ENCODE results near the gene CD164L2. TPM values are rescaled to one million over a fixed set of nuclear protein-coding genes. Genes with fewer than 3 reads are reported as not detected.
"Not testable (repeated sequence)": the region's sequence is repeated elsewhere in the genome, so short reads cannot be mapped to it uniquely, and the experiment has no call there.

Gene CD164L2
- total and polyA plus RNA-seq, 8 donors = 0.19 to 0.76 (median 0.57) TPM; not detected in 2

DNA sequence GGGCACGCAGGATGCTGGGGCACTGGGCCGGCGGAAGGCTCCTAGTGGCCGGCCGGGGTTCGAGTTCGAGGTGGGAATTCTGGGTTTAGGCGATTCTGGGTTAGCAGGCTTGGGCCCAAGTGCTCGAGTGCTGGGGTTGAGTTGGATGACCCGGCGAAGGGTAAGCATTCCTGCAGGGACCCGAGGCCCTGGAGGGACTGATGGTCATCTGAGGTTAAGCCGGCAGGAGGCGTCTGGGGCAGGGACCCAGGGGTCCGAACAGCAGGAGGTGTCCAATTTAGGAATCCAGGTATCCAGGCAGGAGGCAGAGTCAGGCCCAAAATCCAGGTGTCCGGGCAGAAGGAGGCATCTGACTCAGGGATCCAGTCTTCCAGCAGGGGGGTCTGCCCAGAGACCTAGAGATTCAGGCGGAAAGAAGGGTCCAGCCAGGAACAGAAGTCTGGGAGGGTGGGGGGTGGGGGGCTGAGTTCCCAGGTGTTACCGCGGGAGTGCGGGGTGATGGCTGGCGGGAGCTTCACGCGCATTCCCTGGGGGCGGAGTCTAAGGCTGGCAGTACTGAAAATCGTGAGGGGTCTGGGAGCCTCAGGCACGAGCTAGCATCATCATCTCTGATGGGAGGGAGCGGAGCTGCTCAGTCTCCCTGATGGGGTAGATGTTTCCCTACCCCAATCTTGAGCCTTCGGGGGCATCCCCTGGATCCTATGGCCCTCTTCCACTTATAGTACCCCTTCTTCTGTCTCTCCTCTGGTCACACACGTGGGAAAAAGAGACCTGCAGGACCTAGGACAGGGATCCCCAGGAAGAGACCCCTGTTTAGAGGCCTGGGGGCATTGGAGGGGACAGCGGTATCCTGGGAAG lies 9.9 kb upstream of the CD164L2 start:
- FAIRE-seq (no peak), DNase-seq (peak in 1 of 6 donors; percentile 72), ATAC-seq (no peak)
- TF ChIP-seq, protein P1, sequence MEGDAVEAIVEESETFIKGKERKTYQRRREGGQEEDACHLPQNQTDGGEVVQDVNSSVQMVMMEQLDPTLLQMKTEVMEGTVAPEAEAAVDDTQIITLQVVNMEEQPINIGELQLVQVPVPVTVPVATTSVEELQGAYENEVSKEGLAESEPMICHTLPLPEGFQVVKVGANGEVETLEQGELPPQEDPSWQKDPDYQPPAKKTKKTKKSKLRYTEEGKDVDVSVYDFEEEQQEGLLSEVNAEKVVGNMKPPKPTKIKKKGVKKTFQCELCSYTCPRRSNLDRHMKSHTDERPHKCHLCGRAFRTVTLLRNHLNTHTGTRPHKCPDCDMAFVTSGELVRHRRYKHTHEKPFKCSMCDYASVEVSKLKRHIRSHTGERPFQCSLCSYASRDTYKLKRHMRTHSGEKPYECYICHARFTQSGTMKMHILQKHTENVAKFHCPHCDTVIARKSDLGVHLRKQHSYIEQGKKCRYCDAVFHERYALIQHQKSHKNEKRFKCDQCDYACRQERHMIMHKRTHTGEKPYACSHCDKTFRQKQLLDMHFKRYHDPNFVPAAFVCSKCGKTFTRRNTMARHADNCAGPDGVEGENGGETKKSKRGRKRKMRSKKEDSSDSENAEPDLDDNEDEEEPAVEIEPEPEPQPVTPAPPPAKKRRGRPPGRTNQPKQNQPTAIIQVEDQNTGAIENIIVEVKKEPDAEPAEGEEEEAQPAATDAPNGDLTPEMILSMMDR (IDR thresholded peaks at IDR 0.05) = no peak
- Histone ChIP-seq H3K9me3 (no peaks in the 10 kb centered on the region), H3K36me3 (no peaks in the 10 kb centered on the region), H3K4me3 (peak overlapping the region; percentile 7 to 59 (median 18)), H3K4me1 (peaks cover 0 to 5% (median 4%) of the 10 kb centered on the region in 3 donors), H3K27me3 (no peaks in the 10 kb centered on the region), H3K27ac (no peak overlapping the region)
- intact Hi-C loops (cut with DNase I) = loop anchor here (5.0 to 10.0 kb wide), 3 partner anchors 36 to 96 kb away; no protein-coding TSS in a partner anchor
- 45 to 46% methylated on average over 30 of the region's 30 CpGs for WGBS, 2 donors

DNA sequence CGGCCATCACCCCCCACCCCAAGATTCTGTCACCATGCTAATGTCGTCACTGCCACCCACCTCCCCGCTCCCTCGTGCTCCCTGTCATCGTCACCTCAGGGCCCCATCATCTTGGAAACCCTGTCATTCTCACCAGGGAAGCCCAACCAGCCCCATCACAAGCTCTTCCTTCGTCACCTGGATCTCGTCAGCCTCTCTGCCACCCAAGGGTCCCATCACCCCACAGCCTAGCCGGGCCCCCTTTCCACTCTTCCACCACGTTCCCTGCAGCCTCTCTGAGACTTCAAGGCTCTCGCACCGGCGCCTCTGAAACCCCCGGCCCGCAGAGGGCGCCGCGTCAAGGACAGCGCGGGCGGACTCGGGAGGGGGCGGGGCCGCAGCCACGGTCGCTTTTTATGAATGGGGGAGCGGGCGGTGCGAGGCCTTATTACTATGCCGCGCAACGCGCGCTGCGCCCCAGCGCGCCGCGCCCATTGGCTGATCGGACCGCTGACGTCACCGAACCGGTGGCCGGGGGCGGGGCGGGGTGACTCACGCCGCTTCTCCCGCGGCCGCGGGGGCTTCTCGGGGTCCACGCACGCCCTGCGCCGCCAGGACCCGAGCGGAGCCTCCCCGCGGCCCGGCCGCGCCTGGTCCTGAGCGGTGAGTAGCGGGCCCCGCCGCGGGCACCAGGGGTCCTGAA lies 9.1 kb upstream of the CD164L2 start, which contains the start of gene GPR3:
Gene GPR3 (plus strand): TSS at position 527 of the 682 bp plus-strand sequence. CDS start 1,177 bp downstream, outside the sequence.
- Histone ChIP-seq H3K9me3 (no peaks in the 10 kb centered on the region), H3K27me3 (no peaks in the 10 kb centered on the region), H3K27ac (no peak within 1 kb of the TSS), H3K4me3 (peak within 1 kb of the TSS; percentile 7 to 59 (median 18)), H3K4me1 (peaks cover 0 to 5% (median 4%) of the 10 kb centered on the region in 3 donors), H3K36me3 (no peaks in the 10 kb centered on the region)
- peak; percentile 78 to 92 (median 88) for DNase-seq
- TF ChIP-seq, protein P1 (IDR thresholded peaks at IDR 0.05) = peak in 1 of 4 donors; percentile 18
- 2 to 3% methylated on average over 60 to 69 of the region's 69 CpGs for WGBS, 2 donors
- no peak for FAIRE-seq
- intact Hi-C loops (cut with DNase I) = loop anchor here (5.0 to 10.0 kb wide), 3 partner anchors 35 to 95 kb away; no protein-coding TSS in a partner anchor
- ATAC-seq = peak; percentile 81 to 90 (median 88)

DNA sequence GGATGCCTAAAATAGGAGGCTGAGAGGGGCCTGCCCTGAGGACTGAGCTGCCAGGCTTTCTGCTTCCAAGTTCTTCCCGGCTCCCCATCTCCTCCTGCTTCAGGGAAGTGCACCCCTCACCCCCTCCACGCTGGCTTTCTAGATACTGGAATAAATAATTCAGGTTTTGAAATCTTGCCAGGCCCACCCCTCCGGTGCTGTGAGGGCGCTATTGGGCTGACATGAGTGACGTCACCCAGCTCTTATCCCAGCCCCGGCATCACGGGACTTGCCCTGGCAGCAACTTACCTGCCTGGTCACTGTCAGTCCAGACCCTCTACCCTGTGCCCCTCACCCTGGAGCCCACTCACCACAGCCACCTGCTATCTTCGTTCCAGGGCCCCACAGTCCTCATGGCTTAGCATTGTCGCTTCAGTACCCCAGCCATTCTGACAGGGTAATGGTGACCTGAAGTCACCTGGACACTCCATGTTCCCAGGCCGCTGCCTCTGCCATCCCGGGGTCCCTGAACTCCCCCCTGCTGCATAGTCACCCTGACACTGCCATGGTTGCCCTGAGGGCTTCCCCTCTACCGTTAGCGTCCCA lies 8.5 kb upstream of the CD164L2 start:
- WGBS, 2 donors = 5 to 7% methylated on average over 13 of the region's 13 CpGs
- DNase-seq = peak in 5 of 6 donors; percentile 39 to 78 (median 51)

DNA sequence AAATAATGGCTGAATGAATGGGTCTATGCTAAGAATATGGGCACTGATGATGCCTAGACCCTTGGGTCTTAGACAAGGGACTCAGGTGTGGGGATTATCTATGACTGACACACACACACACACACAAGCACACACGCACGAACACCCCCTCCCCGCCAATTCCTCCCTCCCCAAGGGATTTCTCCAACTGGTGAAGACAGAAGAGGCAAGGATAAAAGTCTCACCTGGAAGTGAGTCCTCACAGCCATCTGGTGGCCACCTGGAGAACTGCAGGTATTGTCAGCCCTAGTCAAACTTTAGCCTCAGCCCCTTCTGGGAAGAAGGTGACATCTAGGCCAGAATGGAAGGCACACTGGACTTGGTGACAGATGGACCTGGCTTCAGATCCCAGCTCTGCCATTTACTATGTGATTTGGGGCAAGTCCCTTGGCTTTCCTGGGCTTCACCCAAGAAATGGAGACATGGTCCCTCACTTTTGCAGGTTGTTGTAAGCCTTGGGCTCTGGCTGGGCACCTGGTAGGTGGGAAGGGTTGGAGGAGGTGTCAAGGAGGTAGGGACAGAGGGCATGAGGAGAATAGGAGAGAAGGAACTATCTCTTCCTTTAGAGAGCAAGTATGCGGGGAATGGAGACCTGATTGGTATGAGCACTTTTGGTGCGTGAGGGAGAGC lies 5.3 kb upstream of the CD164L2 start:
- Histone ChIP-seq H3K27ac (no peak overlapping the region), H3K9me3 (no peaks in the 10 kb centered on the region), H3K4me3 (no peak overlapping the region), H3K4me1 (peaks cover 0 to 5% (median 4%) of the 10 kb centered on the region in 3 donors), H3K36me3 (no peaks in the 10 kb centered on the region), H3K27me3 (no peaks in the 10 kb centered on the region)
- peak in 5 of 6 donors; percentile 65 to 91 (median 82) for DNase-seq
- TF ChIP-seq, protein P1 (IDR thresholded peaks at IDR 0.05) = peak; percentile 75 to 80 (median 78)
- whole genome bisulfite sequencing, 2 donors = 32 to 40% methylated on average over 5 of the region's 5 CpGs
- ATAC-seq = peak; percentile 31 to 70 (median 63)
- no peak for FAIRE-seq
- intact Hi-C loops (cut with DNase I) = loop anchor here in 1 of 3 donors (10.0 kb wide), 1 partner anchor 54 kb away; no protein-coding TSS in a partner anchor

More for the DNA sequence above, 8.5 kb upstream of the CD164L2 start:
- Histone ChIP-seq H3K4me3 (peak overlapping the region in 2 of 4 donors; percentile 25 to 59), H3K9me3 (no peaks in the 10 kb centered on the region), H3K4me1 (peaks cover 0 to 5% (median 4%) of the 10 kb centered on the region in 3 donors), H3K27ac (peak overlapping the region in 1 of 4 donors; percentile 8), H3K36me3 (no peaks in the 10 kb centered on the region), H3K27me3 (no peaks in the 10 kb centered on the region)
- TF ChIP-seq, protein P1 (IDR thresholded peaks at IDR 0.05) = no peak
- ATAC-seq (peak; percentile 20 to 54 (median 42)), FAIRE-seq (no peak)
- intact Hi-C loops (cut with DNase I) = loop anchor here (5.0 to 10.0 kb wide), 3 partner anchors 34 to 94 kb away; no protein-coding TSS in a partner anchor

DNA sequence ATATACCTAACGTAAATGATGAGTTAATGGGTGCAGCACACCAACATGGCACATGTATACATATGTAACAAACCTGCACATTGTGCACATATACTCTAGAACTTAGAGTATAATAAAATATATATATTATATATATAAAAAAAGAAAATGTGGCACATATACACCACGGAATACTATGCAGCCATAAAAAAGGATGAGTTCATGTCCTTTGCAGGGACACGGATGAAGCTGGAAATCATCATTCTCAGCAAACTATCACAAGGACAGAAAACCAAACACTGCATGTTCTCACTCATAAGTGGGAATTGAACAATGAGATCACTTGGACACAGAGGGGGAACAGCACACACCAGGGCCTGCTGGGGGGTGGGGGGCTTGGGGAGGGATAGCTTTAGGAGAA lies 1.7 kb upstream of the CD164L2 start:
- ATAC-seq, H3K9me3 ChIP-seq: not testable (repeated sequence)
- 84 to 89% methylated on average over 3 of the region's 3 CpGs for WGBS, 2 donors

More for the DNA sequence above, 1.7 kb upstream of the CD164L2 start:
- intact Hi-C loops (cut with DNase I) = loop anchor here in 1 of 3 donors (10.0 kb wide), 1 partner anchor 50 kb away; no protein-coding TSS in a partner anchor
- H3K4me3 ChIP-seq, H3K27ac ChIP-seq, DNase-seq, H3K4me1 ChIP-seq, H3K36me3 ChIP-seq, H3K27me3 ChIP-seq, FAIRE-seq: not testable (repeated sequence)
